ENCODE results near the gene PPM1A. TPM values are rescaled to one million over a fixed set of nuclear protein-coding genes. Genes with fewer than 3 reads are reported as not detected.
A peak's percentile ranks its signal among the peaks of the same experiment; 100 is the strongest.

PPM1A gene
- total RNA-seq, 1 donor: 31.0 TPM

DNA sequence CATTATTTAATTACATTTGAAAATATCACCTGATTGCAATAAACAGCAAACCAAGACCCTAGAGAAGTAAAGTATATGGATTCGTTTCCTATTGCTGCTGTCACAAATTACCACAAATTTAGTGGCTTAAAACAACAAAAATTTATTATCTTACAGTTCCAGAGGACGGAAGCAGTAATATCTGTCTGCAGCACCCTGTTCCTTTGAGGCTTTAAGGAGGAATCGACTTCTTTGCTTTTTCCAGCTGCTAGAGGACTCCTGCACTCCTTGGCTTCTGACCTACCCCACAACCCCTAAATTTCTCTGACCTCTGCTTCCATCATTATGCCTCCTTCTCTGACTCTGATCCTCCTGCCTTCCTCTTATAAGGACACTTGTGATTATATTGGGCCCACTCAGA is 23.8 kb upstream of the PPM1A start:
- no peak for DNase-seq (ENCODE audit: low read depth)
- no peak for TF ChIP-seq CTCF (IDR thresholded peaks at IDR 0.05; ENCODE audit: insufficient read depth, low read length)
- H3K4me3 ChIP-seq (ENCODE audit: low read depth, low read length): no peak overlapping the region

- DNase-seq (ENCODE audit: low read depth): no peak
- no peak for TF ChIP-seq CTCF (IDR thresholded peaks at IDR 0.05; ENCODE audit: insufficient read depth, low read length)
- no peak overlapping the region for H3K4me3 ChIP-seq (ENCODE audit: low read depth, low read length)
Measured at GRCh38 chr14:60226298-60226697, 22.7 kb upstream of the PPM1A start.

DNA sequence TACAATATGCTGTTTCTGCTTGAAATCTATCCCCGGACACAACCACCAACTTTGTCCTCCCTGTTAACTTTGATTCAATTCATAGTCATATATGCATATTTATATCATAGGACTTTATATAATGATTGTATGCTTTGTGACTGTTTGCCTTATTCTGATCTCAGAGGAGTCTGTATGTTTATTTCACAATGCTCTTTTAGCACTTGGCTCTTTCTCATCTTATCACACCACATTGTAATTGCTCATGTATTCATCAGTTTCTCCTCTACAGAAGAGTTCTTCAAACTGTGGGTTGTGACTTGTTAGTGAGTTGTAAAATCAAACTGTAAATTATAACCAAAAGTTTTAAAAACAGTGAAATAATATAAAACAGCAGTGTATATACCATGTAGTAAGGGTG is 21.7 kb upstream of the PPM1A start:
- no peak for DNase-seq (ENCODE audit: low read depth)
- no peak overlapping the region for H3K4me3 ChIP-seq (ENCODE audit: low read depth, low read length)
- TF ChIP-seq CTCF (IDR thresholded peaks at IDR 0.05; ENCODE audit: insufficient read depth, low read length): no peak

GRCh38 chr14:60229614-60230013 is 19.4 kb upstream of the PPM1A start:
- H3K4me3 ChIP-seq (ENCODE audit: low read depth, low read length): no peak overlapping the region
- no peak for TF ChIP-seq CTCF (IDR thresholded peaks at IDR 0.05; ENCODE audit: insufficient read depth, low read length)
- DNase-seq (ENCODE audit: low read depth): no peak

GRCh38 chr14:60232185-60232584 is 16.8 kb upstream of the PPM1A start:
- TF ChIP-seq CTCF (IDR thresholded peaks at IDR 0.05; ENCODE audit: insufficient read depth, low read length): no peak
- no peak overlapping the region for H3K4me3 ChIP-seq (ENCODE audit: low read depth, low read length)
- DNase-seq (ENCODE audit: low read depth): no peak

DNA sequence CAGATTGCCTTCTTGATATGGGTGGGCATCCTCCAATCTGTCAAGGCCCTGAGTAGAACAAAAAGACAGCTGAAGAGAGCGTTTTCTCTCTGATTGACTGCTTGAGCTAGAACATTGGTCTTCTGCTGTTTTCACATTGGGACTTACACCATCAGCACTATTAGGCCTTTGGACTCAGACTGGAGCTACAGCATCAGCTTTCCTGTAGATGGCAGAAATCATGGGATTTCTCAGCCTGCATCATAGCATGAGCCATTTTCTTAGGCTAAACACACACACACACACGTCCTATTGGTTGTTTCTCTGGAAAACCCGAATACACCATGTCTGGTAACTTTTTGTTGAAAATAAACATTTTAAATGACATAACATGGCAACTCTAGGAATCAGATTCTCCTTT is 15.8 kb upstream of the PPM1A start:
- peak; percentile 23 for DNase-seq (ENCODE audit: low read depth)
- no peak for TF ChIP-seq CTCF (IDR thresholded peaks at IDR 0.05; ENCODE audit: insufficient read depth, low read length)
- no peak overlapping the region for H3K4me3 ChIP-seq (ENCODE audit: low read depth, low read length)

GRCh38 chr14:60233891-60234290 is 15.1 kb upstream of the PPM1A start:
- DNase-seq (ENCODE audit: low read depth): peak; percentile 56
- no peak overlapping the region for H3K4me3 ChIP-seq (ENCODE audit: low read depth, low read length)
- TF ChIP-seq CTCF (IDR thresholded peaks at IDR 0.05; ENCODE audit: insufficient read depth, low read length): no peak
